ENCODE results near the gene ZNF692. TPM values are rescaled to one million over a fixed set of nuclear protein-coding genes. Genes with fewer than 3 reads are reported as not detected.

The ZNF692 gene
- total RNA-seq, 1 experiment from 2014 or later: 59.1 TPM

DNA sequence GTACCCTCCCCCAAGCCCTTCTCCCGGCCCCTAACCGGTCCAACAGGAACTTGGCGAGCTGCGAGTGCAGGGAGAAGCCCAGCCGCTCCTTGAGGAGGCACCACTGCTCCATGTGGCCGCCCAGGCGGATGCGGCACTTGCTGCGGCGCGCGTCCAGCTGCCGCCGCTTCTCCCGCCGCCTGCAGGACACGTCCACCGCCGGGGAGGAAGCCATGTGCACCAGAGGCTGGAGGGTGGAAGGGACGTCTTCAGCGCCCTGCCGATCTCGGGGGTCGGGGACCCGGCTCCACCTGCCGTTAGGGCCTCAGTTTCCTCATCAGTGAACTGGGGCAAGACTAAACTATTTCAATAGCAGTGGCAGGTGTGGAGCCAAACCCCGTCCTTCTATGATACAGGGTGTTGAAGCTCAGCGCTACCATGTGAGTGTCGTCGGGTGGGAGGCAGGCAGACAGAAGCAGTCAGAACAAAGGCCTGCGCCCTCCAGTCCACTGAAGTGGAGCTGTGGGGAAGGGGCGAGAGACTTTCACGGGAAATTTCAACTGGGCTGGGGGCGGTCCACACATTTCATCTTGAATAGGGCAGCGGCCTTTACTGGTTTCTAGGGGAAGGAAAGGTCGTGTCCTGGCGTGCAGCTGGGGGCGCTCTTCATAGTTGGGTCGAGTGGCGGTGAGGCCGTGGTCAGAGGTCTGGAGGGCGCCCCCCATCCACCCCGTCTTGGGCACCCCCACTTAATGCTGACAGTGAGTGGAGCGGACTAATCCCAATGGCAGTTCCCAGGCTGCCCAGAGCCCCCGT lies 592 bp downstream of the ZNF692 start (continued):
- TF ChIP-seq ARID4B (CRISPR knock-in tag; IDR thresholded peaks at IDR 0.05; ENCODE audit: borderline replicate concordance) (peak; percentile 62; the same call in 1 of the 2 replicates), FOXK1 (CRISPR knock-in tag; IDR thresholded peaks at IDR 0.05) (peak; percentile 54), ERG (CRISPR knock-in tag; IDR thresholded peaks at IDR 0.05) (no peak), SOX15 (CRISPR knock-in tag; IDR thresholded peaks at IDR 0.05) (no peak), ELF4 (CRISPR knock-in tag; IDR thresholded peaks at IDR 0.05; ENCODE audit: low read depth) (0 out of 2 replicates have a peak, but pooled peaks have one; percentile 46), CDX4 (CRISPR knock-in tag; IDR thresholded peaks at IDR 0.05; ENCODE audit: borderline replicate concordance) (no peak), E2F4 (CRISPR knock-in tag; IDR thresholded peaks at IDR 0.05; ENCODE audit: borderline replicate concordance, low read depth) (no peak; the same call in 1 of the 2 replicates), PRRX2 (CRISPR knock-in tag; IDR thresholded peaks at IDR 0.05) (no peak), GRHL2 (CRISPR knock-in tag; IDR thresholded peaks at IDR 0.05; ENCODE audit: insufficient replicate concordance, severe bottlenecking) (no peak), ZNF396 (CRISPR knock-in tag; IDR thresholded peaks at IDR 0.05; ENCODE audit: borderline replicate concordance) (no peak), MYBL2 (CRISPR knock-in tag; IDR thresholded peaks at IDR 0.05) (no peak)
- TF ChIP-seq, protein P1, sequence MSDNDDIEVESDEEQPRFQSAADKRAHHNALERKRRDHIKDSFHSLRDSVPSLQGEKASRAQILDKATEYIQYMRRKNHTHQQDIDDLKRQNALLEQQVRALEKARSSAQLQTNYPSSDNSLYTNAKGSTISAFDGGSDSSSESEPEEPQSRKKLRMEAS (CRISPR knock-in tag; IDR thresholded peaks at IDR 0.05): peak; percentile 93
- TF ChIP-seq, protein P2, sequence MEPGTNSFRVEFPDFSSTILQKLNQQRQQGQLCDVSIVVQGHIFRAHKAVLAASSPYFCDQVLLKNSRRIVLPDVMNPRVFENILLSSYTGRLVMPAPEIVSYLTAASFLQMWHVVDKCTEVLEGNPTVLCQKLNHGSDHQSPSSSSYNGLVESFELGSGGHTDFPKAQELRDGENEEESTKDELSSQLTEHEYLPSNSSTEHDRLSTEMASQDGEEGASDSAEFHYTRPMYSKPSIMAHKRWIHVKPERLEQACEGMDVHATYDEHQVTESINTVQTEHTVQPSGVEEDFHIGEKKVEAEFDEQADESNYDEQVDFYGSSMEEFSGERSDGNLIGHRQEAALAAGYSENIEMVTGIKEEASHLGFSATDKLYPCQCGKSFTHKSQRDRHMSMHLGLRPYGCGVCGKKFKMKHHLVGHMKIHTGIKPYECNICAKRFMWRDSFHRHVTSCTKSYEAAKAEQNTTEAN (CRISPR knock-in tag; IDR thresholded peaks at IDR 0.05): no peak

GRCh38 chr1:248857749-248858095 lies 1.2 kb downstream of the ZNF692 start:
- TF ChIP-seq FOXP1 (CRISPR knock-in tag; IDR thresholded peaks at IDR 0.05; ENCODE audit: borderline replicate concordance) (no peak), ZNF232 (CRISPR knock-in tag; IDR thresholded peaks at IDR 0.05) (0 out of 2 replicates have a peak, but pooled peaks have one; percentile 11)
- ATAC-seq (no peak), DNase-seq (ENCODE audit: low spot score) (no peak)
- CTCF ChIA-PET: interaction anchor here (0.7 to 3.0 kb wide), 13 partner anchors 10 to 57 kb away, joined by 3 to 40 read pairs (median 7); partner anchors contain the start of genes PGBD2, SH3BP5L and ZNF672
- H3K27me3 Mint-ChIP-seq (ENCODE audit: low read depth): peaks cover 26% of the 10 kb centered on the region
- H3K4me1 Mint-ChIP-seq: peaks cover 20% of the 10 kb centered on the region
- POLR2A ChIA-PET: interaction anchor here (1.3 to 2.5 kb wide), 6 partner anchors 11 to 49 kb away, joined by 3 to 20 read pairs (median 12); partner anchors contain the start of genes PGBD2, SH3BP5L and ZNF672
- peak overlapping the region; percentile 88 for H3K4me3 Mint-ChIP-seq
- H3K27ac Mint-ChIP-seq: no peak overlapping the region; the same call in 1 of the 2 replicates
- H3K9me3 Mint-ChIP-seq: peaks cover 3% of the 10 kb centered on the region
- H3K36me3 Mint-ChIP-seq: peaks cover 8% of the 10 kb centered on the region
